Smooth muscle cell (in vitro differentiated cells): ENCODE measurements around the gene S100A4. TPM values are rescaled to one million over a fixed set of nuclear protein-coding genes. Genes with fewer than 3 reads are reported as not detected.

Source experiments
- DNase-seq: peaks from one replicate; lab custom pipeline; 2025; ENCODE audit not compliant: unreplicated experiment; lab: John Stamatoyannopoulos, UW
- H2AFZ ChIP-seq: fragments of 200-600 bp; sonication (generic); 2 replicates; pipeline ENCODE4 v1.6.0; 2016; ENCODE audit warnings: antibody characterized with exemption, low read depth, mild to moderate bottlenecking
- H3F3A ChIP-seq: fragments of 200-600 bp; sonication (generic); 2 replicates; pipeline ENCODE4 v1.6.0; 2017; ENCODE audit warnings: antibody characterized with exemption, low read depth
- H3K27ac ChIP-seq: fragments of 200-600 bp; sonication (generic); 2 replicates; pipeline ENCODE4 v1.5.1; 2016; ENCODE audit warnings: low read depth, mild to moderate bottlenecking
- H3K27me3 ChIP-seq: fragments of 200-600 bp; sonication (generic); 2 replicates; pipeline ENCODE4 v1.6.1; 2016; ENCODE audit warnings: low read depth, mild to moderate bottlenecking
- H3K36me3 ChIP-seq: fragments of 200-600 bp; sonication (generic); 2 replicates; pipeline ENCODE4 v1.5.1; 2016; ENCODE audit warnings: low read depth
- H3K4me1 ChIP-seq: fragments of 200-600 bp; sonication (generic); 2 replicates; pipeline ENCODE4 v1.5.1; 2016; ENCODE audit warnings: low read depth
- H3K4me2 ChIP-seq: fragments of 200-600 bp; sonication (generic); 2 replicates; pipeline ENCODE4 v1.6.0; 2016; ENCODE audit warnings: mild to moderate bottlenecking
- H3K4me3 ChIP-seq: fragments of 200-600 bp; sonication (generic); 2 replicates; pipeline ENCODE4 v1.5.1; 2016; ENCODE audit warnings: mild to moderate bottlenecking
- H3K79me2 ChIP-seq: fragments of 200-600 bp; sonication (generic); 2 replicates; pipeline ENCODE4 v1.6.0; 2016; ENCODE audit warnings: low read depth, mild to moderate bottlenecking
- H3K9ac ChIP-seq: fragments of 200-600 bp; sonication (generic); 2 replicates; pipeline ENCODE4 v1.6.0; 2016; ENCODE audit warnings: low read depth
- H3K9me3 ChIP-seq: fragments of 200-600 bp; sonication (generic); replicated peaks from 2 replicates; pipeline ENCODE4 v1.5.1; 2016; ENCODE audit warnings: low read depth
- H4K20me1 ChIP-seq: fragments of 200-600 bp; sonication (generic); 2 replicates; pipeline ENCODE4 v1.6.0; 2016; ENCODE audit warnings: low read depth
- WGBS: methylation state at CpG from one replicate; pipeline ENCODE4 v1.1.7; 2016; ENCODE audit warnings: low lambda C conversion rate; 5-methylcytosine and 5-hydroxymethylcytosine counted together
- polyA plus RNA-seq: library from polyadenylated mRNA; unstranded; fragments of >200 nt; fragmentation: Nextera tagmentation; extraction: Ambion mirVana; gene quantifications from 2 replicates; pipeline ENCODE4 v1.2.1, GENCODE V29; 2016
- total RNA-seq: library from RNA; depleted of rRNA; stranded (reverse); fragments of >200 nt; gene quantifications from 2 replicates; pipeline ENCODE4 v1.2.3, GENCODE V29; 2014
- TF ChIP-seq, protein P1 (sequence below): fragments of 200-600 bp; sonication (generic); IDR thresholded peaks from 2 replicates; pipeline ENCODE4 v1.5.1; 2017; ENCODE audit warnings: borderline replicate concordance, mild to moderate bottlenecking, antibody characterized with exemption; ENCODE audit not compliant: insufficient read depth, poor library complexity, severe bottlenecking

S100A4 gene
- total and polyA plus RNA-seq, 2 experiments from 2014 or later: 1,222 to 1,802 TPM

DNA sequence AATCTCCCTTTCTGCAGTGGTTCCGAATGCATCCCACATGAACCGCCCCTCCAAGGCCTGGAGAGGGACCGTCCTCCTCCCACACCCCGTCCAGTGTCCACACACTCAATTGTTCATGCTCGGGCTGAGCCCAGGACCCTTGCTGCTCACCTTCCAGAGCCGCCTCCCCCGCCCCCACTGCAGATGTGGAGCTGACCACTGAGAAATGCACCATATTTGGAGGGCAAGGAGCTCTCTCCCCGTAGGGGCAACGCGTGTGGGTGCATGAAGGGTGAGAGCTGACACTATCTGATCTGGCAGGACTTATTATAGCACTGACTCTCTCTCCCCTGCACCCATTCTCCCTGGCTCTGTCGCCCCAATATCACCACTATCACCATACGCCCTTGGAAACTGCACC, 7.5 kb upstream of the S100A4 start:
- Histone ChIP-seq H3K4me1 (peaks cover 11% of the 10 kb centered on the region), H3K27ac (no peak overlapping the region), H3K4me2 (no peak overlapping the region), H3K4me3 (no peak overlapping the region), H3K9me3 (no peaks in the 10 kb centered on the region), H3K27me3 (no peaks in the 10 kb centered on the region), H3K9ac (no peak overlapping the region), H2AFZ (no peak overlapping the region), H3F3A (no peaks in the 10 kb centered on the region), H3K79me2 (no peaks in the 10 kb centered on the region), H4K20me1 (no peaks in the 10 kb centered on the region), H3K36me3 (no peaks in the 10 kb centered on the region)
- 91% methylated on average over 12 of the region's 12 CpGs for WGBS
- no peak for DNase-seq
- TF ChIP-seq, protein P1, sequence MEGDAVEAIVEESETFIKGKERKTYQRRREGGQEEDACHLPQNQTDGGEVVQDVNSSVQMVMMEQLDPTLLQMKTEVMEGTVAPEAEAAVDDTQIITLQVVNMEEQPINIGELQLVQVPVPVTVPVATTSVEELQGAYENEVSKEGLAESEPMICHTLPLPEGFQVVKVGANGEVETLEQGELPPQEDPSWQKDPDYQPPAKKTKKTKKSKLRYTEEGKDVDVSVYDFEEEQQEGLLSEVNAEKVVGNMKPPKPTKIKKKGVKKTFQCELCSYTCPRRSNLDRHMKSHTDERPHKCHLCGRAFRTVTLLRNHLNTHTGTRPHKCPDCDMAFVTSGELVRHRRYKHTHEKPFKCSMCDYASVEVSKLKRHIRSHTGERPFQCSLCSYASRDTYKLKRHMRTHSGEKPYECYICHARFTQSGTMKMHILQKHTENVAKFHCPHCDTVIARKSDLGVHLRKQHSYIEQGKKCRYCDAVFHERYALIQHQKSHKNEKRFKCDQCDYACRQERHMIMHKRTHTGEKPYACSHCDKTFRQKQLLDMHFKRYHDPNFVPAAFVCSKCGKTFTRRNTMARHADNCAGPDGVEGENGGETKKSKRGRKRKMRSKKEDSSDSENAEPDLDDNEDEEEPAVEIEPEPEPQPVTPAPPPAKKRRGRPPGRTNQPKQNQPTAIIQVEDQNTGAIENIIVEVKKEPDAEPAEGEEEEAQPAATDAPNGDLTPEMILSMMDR: no peak

DNA sequence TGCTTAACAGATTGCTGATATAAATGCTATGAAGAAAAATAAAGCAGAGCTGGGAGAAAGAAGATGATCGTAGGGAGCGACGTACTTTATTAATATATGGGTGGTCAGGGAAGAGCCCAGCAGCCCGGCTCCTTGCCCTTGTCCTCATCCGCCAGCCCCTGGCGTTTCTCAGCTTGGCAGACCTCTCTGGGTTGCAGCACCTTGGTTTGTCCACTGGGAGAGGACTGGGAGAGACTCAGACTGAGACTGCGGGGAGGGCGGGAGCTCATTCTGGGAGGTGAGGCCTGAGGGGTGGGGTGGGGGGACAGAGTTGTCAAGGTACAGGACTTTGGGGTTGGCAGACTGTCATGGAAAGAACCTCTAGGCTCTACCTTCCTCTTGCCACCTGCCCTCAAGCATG, 6.7 kb upstream of the S100A4 start:
- Histone ChIP-seq H3K27me3 (no peaks in the 10 kb centered on the region), H3K4me2 (no peak overlapping the region), H3K4me1 (peaks cover 14% of the 10 kb centered on the region), H3K27ac (no peak overlapping the region), H3F3A (no peaks in the 10 kb centered on the region), H3K36me3 (no peaks in the 10 kb centered on the region), H3K9ac (no peak overlapping the region), H2AFZ (no peak overlapping the region), H4K20me1 (no peaks in the 10 kb centered on the region), H3K4me3 (no peak overlapping the region), H3K9me3 (no peaks in the 10 kb centered on the region), H3K79me2 (no peaks in the 10 kb centered on the region)
- 91% methylated on average over 6 of the region's 8 CpGs for WGBS
- no peak for DNase-seq
- TF ChIP-seq, protein P1: no peak

DNA sequence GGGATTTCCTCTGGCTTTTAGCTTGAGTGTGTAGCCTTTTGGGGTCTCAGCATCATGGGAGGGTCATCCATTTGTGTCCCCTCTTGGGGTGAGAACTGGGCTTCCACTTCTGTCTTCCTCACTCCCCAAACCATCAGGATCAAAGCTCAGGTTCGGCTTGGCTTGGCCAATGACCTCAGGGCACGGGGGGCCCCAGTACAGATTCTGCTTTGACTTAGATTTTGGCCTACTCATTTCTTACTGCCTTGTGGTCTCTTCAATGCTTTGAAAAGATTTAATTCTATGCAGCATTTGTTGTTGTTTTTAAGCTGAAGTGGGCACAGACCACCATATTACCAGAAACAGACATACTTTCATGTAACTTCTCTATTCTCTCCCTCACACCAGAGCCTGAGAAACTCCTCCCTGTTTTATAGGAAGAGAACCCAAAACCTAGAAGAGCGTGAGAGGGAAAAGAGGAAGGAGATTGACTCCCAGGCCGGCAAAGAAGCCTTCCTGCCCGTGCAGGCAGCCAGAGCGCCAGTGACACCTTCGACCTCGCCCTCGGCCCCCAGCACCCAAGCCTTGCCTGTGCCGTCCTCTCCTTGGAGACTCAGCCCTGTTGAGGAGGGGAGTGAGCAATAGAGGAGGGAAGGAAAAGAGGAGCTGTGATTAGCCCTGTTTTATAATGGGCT, 5.4 kb upstream of the S100A4 start:
- H3K4me2 ChIP-seq: no peak overlapping the region
- H3K27me3 ChIP-seq: no peaks in the 10 kb centered on the region
- WGBS: 93% methylated on average over 10 of the region's 10 CpGs
- TF ChIP-seq, protein P1: no peak
- no peaks in the 10 kb centered on the region for H3F3A ChIP-seq
- peaks cover 27% of the 10 kb centered on the region for H3K4me1 ChIP-seq
- H3K9ac ChIP-seq: no peak overlapping the region
- H2AFZ ChIP-seq: no peak overlapping the region
- no peaks in the 10 kb centered on the region for H3K36me3 ChIP-seq
- no peak overlapping the region for H3K4me3 ChIP-seq
- H4K20me1 ChIP-seq: no peaks in the 10 kb centered on the region
- no peaks in the 10 kb centered on the region for H3K79me2 ChIP-seq
- H3K27ac ChIP-seq: peak overlapping the region; percentile 88
- H3K9me3 ChIP-seq: no peaks in the 10 kb centered on the region
- DNase-seq: no peak

DNA sequence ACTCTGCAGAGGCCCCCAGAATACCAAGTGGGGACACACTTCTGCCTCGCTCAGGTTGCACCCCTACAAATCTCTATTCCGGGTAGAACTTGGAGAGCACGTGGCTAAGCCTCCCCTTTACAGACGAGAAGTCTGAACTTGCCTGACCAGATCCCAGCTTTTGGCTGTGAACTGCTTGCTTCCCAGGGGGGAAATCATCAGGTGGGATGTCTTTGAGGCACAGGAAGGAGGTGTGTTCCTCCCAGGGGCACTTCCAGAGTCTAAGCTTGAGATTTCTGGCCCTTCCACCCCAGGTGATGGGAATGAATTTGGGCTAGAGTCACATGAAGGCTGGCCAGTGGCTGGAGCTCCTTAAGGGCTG, 4.8 kb upstream of the S100A4 start:
- no peak overlapping the region for H3K4me2 ChIP-seq
- H3K9me3 ChIP-seq: no peaks in the 10 kb centered on the region
- H3K4me1 ChIP-seq: peaks cover 33% of the 10 kb centered on the region
- no peak for DNase-seq
- H4K20me1 ChIP-seq: no peaks in the 10 kb centered on the region
- H3F3A ChIP-seq: no peaks in the 10 kb centered on the region
- WGBS: 74% methylated on average over 4 of the region's 4 CpGs
- no peak overlapping the region for H2AFZ ChIP-seq
- no peak overlapping the region for H3K4me3 ChIP-seq
- no peaks in the 10 kb centered on the region for H3K79me2 ChIP-seq
- no peaks in the 10 kb centered on the region for H3K27me3 ChIP-seq
- no peaks in the 10 kb centered on the region for H3K36me3 ChIP-seq
- TF ChIP-seq, protein P1: no peak
- peak overlapping the region; percentile 88 for H3K27ac ChIP-seq
- no peak overlapping the region for H3K9ac ChIP-seq
